ENCODE data around the gene PWWP3B. TPM values are rescaled to one million over a fixed set of nuclear protein-coding genes. Genes with fewer than 3 reads are reported as not detected.

PWWP3B gene
- total RNA-seq, 1 experiment from 2014 or later = 0.26 TPM

DNA sequence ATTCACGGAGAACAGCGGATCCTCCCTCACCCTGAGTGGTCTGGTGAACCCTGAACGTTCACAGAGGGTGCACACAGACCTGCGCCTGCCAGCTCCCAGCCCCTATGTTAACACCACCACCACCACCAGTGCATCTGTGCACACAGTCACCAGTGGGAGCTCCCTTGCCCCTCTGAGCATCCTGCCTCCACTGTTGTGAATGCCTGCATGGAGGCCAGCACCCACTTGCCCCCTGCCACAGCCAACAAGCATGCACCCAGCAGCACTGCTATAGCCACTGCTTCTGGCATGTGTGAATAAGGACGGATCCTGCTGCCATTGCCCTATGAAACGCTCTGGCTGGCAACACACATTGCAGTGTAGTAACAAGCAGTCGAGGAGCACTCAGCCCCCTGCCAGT, 29.1 kb upstream of the PWWP3B start:
- H3K9me3 Mint-ChIP-seq = peaks cover 67 to 81% of the 10 kb centered on the region in 2 experiments
- no peak overlapping the region for H2BK12ac ChIP-seq (ENCODE audit: insufficient read length, low read depth, low read length)
- H3K56ac ChIP-seq (ENCODE audit: insufficient read length, low read depth, low read length) = no peak overlapping the region
- H3K23ac ChIP-seq (ENCODE audit: insufficient read length, low read depth, low read length) = no peak overlapping the region
- H3K27me3 ChIP-seq (ENCODE audit: insufficient read depth, low read length) = no peaks in the 10 kb centered on the region
- H4K5ac ChIP-seq (ENCODE audit: insufficient read length, low read depth, low read length) = no peak overlapping the region
- H3K36me3 Mint-ChIP-seq (ENCODE audit: insufficient read depth in 1 of 3, low read depth in 3 of 3) = peaks cover 0 to 27% (median 2%) of the 10 kb centered on the region in 3 experiments; a peak in 3 of 7 replicates
- no peak overlapping the region for H2AK5ac ChIP-seq (ENCODE audit: insufficient read length, low read length)
- H3K23me2 ChIP-seq (ENCODE audit: insufficient read length, low read depth, low read length, poor library complexity, severe bottlenecking) = no peaks in the 10 kb centered on the region
- no peak overlapping the region for H3T11ph ChIP-seq (ENCODE audit: low read length)
- no peak overlapping the region for H3K27ac ChIP-seq (ENCODE audit: insufficient read length, low read depth, low read length)
- H2BK15ac ChIP-seq (ENCODE audit: low read depth, low read length) = peak overlapping the region; percentile 68; the same call in 1 of the 2 replicates
- H2BK20ac ChIP-seq (ENCODE audit: low read depth, low read length, poor library complexity, severe bottlenecking) = no peak overlapping the region
- WGBS (ENCODE audit: extremely low coverage, insufficient read length, low lambda C conversion rate) = no CpG with 5 or more reads among the region's 7 CpGs
- peaks cover 6% of the 10 kb centered on the region for H3K27me3 Mint-ChIP-seq (ENCODE audit: low read depth)
- no peak overlapping the region for H3K4me2 ChIP-seq (ENCODE audit: insufficient read depth, insufficient read length, low read length)
- peak overlapping the region in 1 of 3 experiments; percentile 76; a peak in 1 of 7 replicates for H3K27ac Mint-ChIP-seq
- H3K4me1 Mint-ChIP-seq = no peaks in the 10 kb centered on the region
- H2BK120ac ChIP-seq (ENCODE audit: low read depth, low read length, poor library complexity, severe bottlenecking) = no peak overlapping the region
- H3K4me3 Mint-ChIP-seq = no peak overlapping the region
- H3K9me3 ChIP-seq (ENCODE audit: control insufficient read depth, low read depth, low read length) = peaks cover 10% of the 10 kb centered on the region
- no peak for TF ChIP-seq CTCF (conservative IDR thresholded peaks at IDR 0.05)
- no peak overlapping the region for H4K8ac ChIP-seq (replicated peaks; ENCODE audit: insufficient read length, low read depth, low read length)
- DNase-seq = no peak
- H3K4ac ChIP-seq (ENCODE audit: low read depth, low read length) = no peak overlapping the region
- H3K79me1 ChIP-seq (ENCODE audit: insufficient read depth, low read depth, low read length, poor library complexity, severe bottlenecking) = no peaks in the 10 kb centered on the region
- H2AFZ ChIP-seq (ENCODE audit: low read length) = no peak overlapping the region
- no peaks in the 10 kb centered on the region for H3K4me1 ChIP-seq (ENCODE audit: insufficient read depth, low read length)
- H4K20me1 ChIP-seq (ENCODE audit: control insufficient read depth, insufficient read depth, insufficient read length) = no peaks in the 10 kb centered on the region
- no peak overlapping the region for H3K14ac ChIP-seq (ENCODE audit: insufficient read depth, low read length)
- no peaks in the 10 kb centered on the region for H3K79me2 ChIP-seq (ENCODE audit: insufficient read depth, low read length)
- H3K18ac ChIP-seq (ENCODE audit: insufficient read length, low read depth, low read length) = no peak overlapping the region
- H2BK5ac ChIP-seq (ENCODE audit: insufficient read length, low read length) = no peak overlapping the region
- no peak overlapping the region for H3K9ac ChIP-seq (ENCODE audit: extremely low read depth, insufficient read length, low read length)
- no peak overlapping the region for H4K91ac ChIP-seq (ENCODE audit: insufficient read length, low read depth, low read length)

Data from H9 (cell line).